HG02678 (cell line): ENCODE measurements around the gene TNFAIP8.
A peak's percentile ranks its signal among the peaks of the same experiment; 100 is the strongest.

Experiments
- ATAC-seq: cut with Tn5 transposase; IDR thresholded peaks from one replicate; pipeline ENCODE4 v1.9.1; 2021; ENCODE audit warnings: mild to moderate bottlenecking, moderate library complexity; ENCODE audit not compliant: unreplicated experiment

Gene TNFAIP8

GRCh38 chr5:119389288-119390030, 33.6 kb downstream of the TNFAIP8 start:
- no peak for ATAC-seq

GRCh38 chr5:119390404-119390803, 34.6 kb downstream of the TNFAIP8 start:
- ATAC-seq, result no peak

GRCh38 chr5:119393201-119393691, 37.4 kb downstream of the TNFAIP8 start:
- ATAC-seq, result no peak

- ATAC-seq, result no peak
These were observed 37.9 kb downstream of the TNFAIP8 start for GRCh38 chr5:119393746-119394145.

- ATAC-seq, result peak; percentile 49
These were observed 39.4 kb downstream of the TNFAIP8 start for GRCh38 chr5:119395080-119395836.

- ATAC-seq, result no peak
These were observed 40.3 kb downstream of the TNFAIP8 start for GRCh38 chr5:119396030-119396664.

- peak; percentile 64 for ATAC-seq
These were observed 41.9 kb downstream of the TNFAIP8 start for GRCh38 chr5:119397518-119398380.

- no peak for ATAC-seq
These were observed 43.1 kb downstream of the TNFAIP8 start for GRCh38 chr5:119398727-119399466.

- no peak for ATAC-seq
These were observed 44.4 kb downstream of the TNFAIP8 start for GRCh38 chr5:119400245-119400644.

GRCh38 chr5:119402081-119402480, 46.3 kb downstream of the TNFAIP8 start:
- ATAC-seq, result no peak

- ATAC-seq, result no peak
These were observed 46.7 kb downstream of the TNFAIP8 start for GRCh38 chr5:119402555-119402954.

GRCh38 chr5:119404033-119404432, 48.2 kb downstream of the TNFAIP8 start:
- no peak for ATAC-seq

- no peak for ATAC-seq
These were observed 49.6 kb downstream of the TNFAIP8 start for GRCh38 chr5:119405419-119405818.

GRCh38 chr5:119406551-119407110, 50.8 kb downstream of the TNFAIP8 start:
- ATAC-seq, result no peak

GRCh38 chr5:119409235-119409815, 53.5 kb downstream of the TNFAIP8 start:
- peak; percentile 37 for ATAC-seq

- ATAC-seq, result peak; percentile 33
These were observed 54.8 kb downstream of the TNFAIP8 start for GRCh38 chr5:119410448-119411159.

GRCh38 chr5:119411361-119412278, 55.8 kb downstream of the TNFAIP8 start:
- ATAC-seq, result peak; percentile 67
